Liver (tissue), 9 donors: ENCODE measurements around the gene LGALS12. TPM values are rescaled to one million over a fixed set of nuclear protein-coding genes. Genes with fewer than 3 reads are reported as not detected.
A peak's percentile ranks its signal among the peaks of the same experiment; 100 is the strongest.

Experiments
- DNase-seq: peaks from one replicate; pipeline ENCODE4 v3.0.0-alpha.2; 2017; ENCODE audit warnings: low spot score
- H3K27ac ChIP-seq, 2 donors: one replicate each; pipeline ENCODE4 v1.7.0; 2013; ENCODE audit warnings: inconsistent platforms in 2 of 2, low read length in 2 of 2, control low read depth in 1 of 2, low read depth in 1 of 2, mild to moderate bottlenecking in 1 of 2
- H3K27me3 ChIP-seq, 4 donors: one replicate each; pipeline versions ENCODE4 v1.6.1 to v1.7.0; 2013; ENCODE audit warnings: low read length in 3 of 4, inconsistent platforms in 1 of 4, mild to moderate bottlenecking in 1 of 4, moderate library complexity in 1 of 4; ENCODE audit not compliant: control insufficient read depth in 4 of 4, insufficient read depth in 4 of 4
- H3K36me3 ChIP-seq, 4 donors: one replicate each; pipeline versions ENCODE4 v1.6.1 to v1.7.0; 2013; ENCODE audit warnings: low read length in 3 of 4, mild to moderate bottlenecking in 3 of 4, low read depth in 1 of 4, moderate library complexity in 1 of 4; ENCODE audit not compliant: control insufficient read depth in 4 of 4, insufficient read depth in 3 of 4
- H3K4me1 ChIP-seq, 4 donors: one replicate each; pipeline versions ENCODE4 v1.6.1 to v1.7.0; 2013; ENCODE audit warnings: low read length in 3 of 4, mild to moderate bottlenecking in 3 of 4, moderate library complexity in 1 of 4; ENCODE audit not compliant: control insufficient read depth in 4 of 4, insufficient read depth in 4 of 4
- H3K4me3 ChIP-seq, 3 donors: one replicate each; pipeline versions ENCODE4 v1.6.1 to v1.7.0; 2013; ENCODE audit warnings: low read length in 3 of 3, control low read depth in 1 of 3, low read depth in 1 of 3, mild to moderate bottlenecking in 1 of 3
- H3K9ac ChIP-seq, 2 donors: one replicate each; pipeline ENCODE4 v1.7.0; 2013; ENCODE audit warnings: low read length in 2 of 2, mild to moderate bottlenecking in 2 of 2, moderate library complexity in 2 of 2, control low read depth in 1 of 2, low read depth in 1 of 2
- H3K9me3 ChIP-seq, 4 donors: one replicate each; pipeline versions ENCODE4 v1.6.1 to v1.7.0; 2013; ENCODE audit warnings: low read length in 3 of 4; ENCODE audit not compliant: control insufficient read depth in 4 of 4
- EGR1 ChIP-seq, 2 donors: IDR thresholded peaks; 2 replicates each; pipeline ENCODE4 v1.6.1; 2016 to 2018; ENCODE audit warnings: antibody characterized with exemption in 2 of 2, low read depth in 2 of 2
- FOXA1 ChIP-seq: IDR thresholded peaks from 2 replicates; pipeline ENCODE4 v1.6.1; 2016; ENCODE audit warnings: antibody characterized with exemption
- FOXA2 ChIP-seq: IDR thresholded peaks from 2 replicates; pipeline ENCODE4 v1.6.1; 2016; ENCODE audit warnings: antibody characterized with exemption
- GABPA ChIP-seq, 2 donors: IDR thresholded peaks in 1 of 2; conservative IDR thresholded peaks in 1 of 2; 2 replicates each; pipeline ENCODE4 v1.6.1; 2016; ENCODE audit warnings: antibody characterized with exemption in 2 of 2, mild to moderate bottlenecking in 1 of 2, moderate library complexity in 1 of 2
- HNF4A ChIP-seq, 2 donors: conservative IDR thresholded peaks; 2 replicates each; pipeline ENCODE4 v1.6.1; 2016; ENCODE audit warnings: antibody characterized with exemption in 2 of 2, mild to moderate bottlenecking in 2 of 2
- HNF4G ChIP-seq: IDR thresholded peaks from 2 replicates; pipeline ENCODE4 v1.6.1; 2016; ENCODE audit warnings: antibody characterized with exemption
- JUND ChIP-seq, 2 donors: IDR thresholded peaks; 2 replicates each; pipeline ENCODE4 v1.6.1; 2016; ENCODE audit warnings: antibody characterized with exemption in 2 of 2
- NR2F2 ChIP-seq: IDR thresholded peaks from 2 replicates; pipeline ENCODE4 v1.6.1; 2016; ENCODE audit warnings: antibody characterized with exemption
- RAD21 ChIP-seq, 2 donors: IDR thresholded peaks; 2 replicates each; pipeline ENCODE4 v1.6.1; 2016; ENCODE audit warnings: antibody characterized with exemption in 2 of 2, mild to moderate bottlenecking in 2 of 2
- RXRA ChIP-seq, 2 donors: IDR thresholded peaks; 2 replicates each; pipeline ENCODE4 v1.6.1; 2017 to 2018; ENCODE audit warnings: antibody characterized with exemption in 2 of 2, mild to moderate bottlenecking in 1 of 2
- SP1 ChIP-seq: IDR thresholded peaks from 2 replicates; pipeline ENCODE4 v1.6.1; 2018; ENCODE audit warnings: antibody characterized with exemption, mild to moderate bottlenecking
- TAF1 ChIP-seq: conservative IDR thresholded peaks from 2 replicates; pipeline ENCODE4 v1.6.1; 2016; ENCODE audit warnings: antibody characterized with exemption, mild to moderate bottlenecking
- YY1 ChIP-seq: IDR thresholded peaks from 2 replicates; pipeline ENCODE4 v1.6.1; 2016; ENCODE audit warnings: antibody characterized with exemption, mild to moderate bottlenecking
- WGBS: extraction: QIAGEN DNeasy Blood & Tissue Kit; methylation state at CpG from one replicate; pipeline ENCODE4 v1.1.7; 2013; 5-methylcytosine and 5-hydroxymethylcytosine counted together
- polyA plus RNA-seq, 2 donors: library from polyadenylated mRNA; stranded (reverse) in 1 of 2; unstranded in 1 of 2; fragments of 200-250 nt in 1 of 2; fragments of >200 nt in 1 of 2; fragmentation: Nextera tagmentation in 1 of 2; extraction: Ambion mirVana in 1 of 2; gene quantifications; one replicate each; pipeline versions ENCODE4 v1.2.1 to v1.2.3, GENCODE V29; 2013 to 2015
- total RNA-seq, 2 donors: library from RNA; depleted of rRNA; stranded (reverse); fragments of >200 nt; gene quantifications; one replicate each; pipeline ENCODE4 v1.2.3, GENCODE V29; 2014
- TF ChIP-seq, protein P1 (sequence below): IDR thresholded peaks from 2 replicates; pipeline ENCODE4 v1.6.1; 2016; ENCODE audit warnings: antibody characterized with exemption, mild to moderate bottlenecking
- TF ChIP-seq, protein P2 (sequence below): IDR thresholded peaks from 2 replicates; pipeline ENCODE4 v1.6.1; 2016; ENCODE audit warnings: antibody characterized with exemption
- TF ChIP-seq, protein P3 (sequence below): IDR thresholded peaks from 2 replicates; pipeline ENCODE4 v1.6.1; 2016; ENCODE audit warnings: antibody characterized with exemption
- TF ChIP-seq, protein P4 (sequence below): IDR thresholded peaks from 2 replicates; pipeline ENCODE4 v1.6.1; 2016; ENCODE audit warnings: antibody characterized with exemption
- TF ChIP-seq, protein P5 (sequence below): fragments of 150-350 bp; IDR thresholded peaks from 2 replicates; pipeline ENCODE4 v1.5.1; 2017; ENCODE audit warnings: improper control_type of control experiment, low read depth, low read length; ENCODE audit not compliant: missing input control
- donor health status: healthy.
- donor health status: healthy.
- donor health status: healthy.
- donor health status: healthy.
- donor health status: healthy.

LGALS12 gene
- total and polyA plus RNA-seq, 4 donors = 0.03 to 0.98 TPM; not detected in 2

DNA sequence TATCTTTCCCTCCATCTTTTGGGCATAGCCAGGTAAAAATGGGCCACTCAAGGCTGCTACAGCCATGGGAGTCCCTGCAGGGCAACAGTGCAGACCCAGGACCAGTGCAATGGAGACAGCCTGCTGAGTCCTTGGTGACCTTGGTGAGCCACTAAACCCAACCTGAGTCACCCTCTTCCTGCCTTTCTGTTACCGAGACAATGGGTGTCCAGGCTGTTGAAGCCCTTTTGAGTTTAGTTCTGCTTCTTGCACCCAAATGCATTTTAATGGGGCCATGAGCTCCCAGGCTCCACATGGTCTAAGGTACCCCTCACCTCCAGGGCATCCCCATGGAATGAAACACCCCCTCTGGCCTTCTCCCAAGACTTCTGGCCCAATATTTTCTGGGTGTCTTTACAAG, 29.9 kb downstream of the LGALS12 start:
- Histone ChIP-seq H3K36me3 (peaks cover 0 to 2% (median 0%) of the 10 kb centered on the region in 4 donors), H3K4me1 (peaks cover 9 to 25% (median 16%) of the 10 kb centered on the region in 4 donors), H3K9me3 (no peaks in the 10 kb centered on the region), H3K4me3 (no peak overlapping the region), H3K27ac (peak overlapping the region; percentile 94 to 98), H3K9ac (no peak overlapping the region), H3K27me3 (no peaks in the 10 kb centered on the region)
- TF ChIP-seq HNF4A (conservative IDR thresholded peaks at IDR 0.05) (no peak), GABPA (IDR thresholded peaks at IDR 0.05 in 1 of 2, conservative IDR thresholded peaks at IDR 0.05 in 1 of 2) (no peak), RAD21 (IDR thresholded peaks at IDR 0.05) (no peak), YY1 (no peak), RXRA (IDR thresholded peaks at IDR 0.05) (no peak), TAF1 (no peak), JUND (IDR thresholded peaks at IDR 0.05) (no peak), NR2F2 (no peak), FOXA2 (no peak), SP1 (no peak), EGR1 (IDR thresholded peaks at IDR 0.05; ENCODE audit: low read depth in 2 of 2) (no peak), HNF4G (no peak), FOXA1 (no peak)
- TF ChIP-seq, protein P1, sequence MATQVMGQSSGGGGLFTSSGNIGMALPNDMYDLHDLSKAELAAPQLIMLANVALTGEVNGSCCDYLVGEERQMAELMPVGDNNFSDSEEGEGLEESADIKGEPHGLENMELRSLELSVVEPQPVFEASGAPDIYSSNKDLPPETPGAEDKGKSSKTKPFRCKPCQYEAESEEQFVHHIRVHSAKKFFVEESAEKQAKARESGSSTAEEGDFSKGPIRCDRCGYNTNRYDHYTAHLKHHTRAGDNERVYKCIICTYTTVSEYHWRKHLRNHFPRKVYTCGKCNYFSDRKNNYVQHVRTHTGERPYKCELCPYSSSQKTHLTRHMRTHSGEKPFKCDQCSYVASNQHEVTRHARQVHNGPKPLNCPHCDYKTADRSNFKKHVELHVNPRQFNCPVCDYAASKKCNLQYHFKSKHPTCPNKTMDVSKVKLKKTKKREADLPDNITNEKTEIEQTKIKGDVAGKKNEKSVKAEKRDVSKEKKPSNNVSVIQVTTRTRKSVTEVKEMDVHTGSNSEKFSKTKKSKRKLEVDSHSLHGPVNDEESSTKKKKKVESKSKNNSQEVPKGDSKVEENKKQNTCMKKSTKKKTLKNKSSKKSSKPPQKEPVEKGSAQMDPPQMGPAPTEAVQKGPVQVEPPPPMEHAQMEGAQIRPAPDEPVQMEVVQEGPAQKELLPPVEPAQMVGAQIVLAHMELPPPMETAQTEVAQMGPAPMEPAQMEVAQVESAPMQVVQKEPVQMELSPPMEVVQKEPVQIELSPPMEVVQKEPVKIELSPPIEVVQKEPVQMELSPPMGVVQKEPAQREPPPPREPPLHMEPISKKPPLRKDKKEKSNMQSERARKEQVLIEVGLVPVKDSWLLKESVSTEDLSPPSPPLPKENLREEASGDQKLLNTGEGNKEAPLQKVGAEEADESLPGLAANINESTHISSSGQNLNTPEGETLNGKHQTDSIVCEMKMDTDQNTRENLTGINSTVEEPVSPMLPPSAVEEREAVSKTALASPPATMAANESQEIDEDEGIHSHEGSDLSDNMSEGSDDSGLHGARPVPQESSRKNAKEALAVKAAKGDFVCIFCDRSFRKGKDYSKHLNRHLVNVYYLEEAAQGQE = no peak
- TF ChIP-seq, protein P2, sequence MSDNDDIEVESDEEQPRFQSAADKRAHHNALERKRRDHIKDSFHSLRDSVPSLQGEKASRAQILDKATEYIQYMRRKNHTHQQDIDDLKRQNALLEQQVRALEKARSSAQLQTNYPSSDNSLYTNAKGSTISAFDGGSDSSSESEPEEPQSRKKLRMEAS = no peak
- TF ChIP-seq, protein P3, sequence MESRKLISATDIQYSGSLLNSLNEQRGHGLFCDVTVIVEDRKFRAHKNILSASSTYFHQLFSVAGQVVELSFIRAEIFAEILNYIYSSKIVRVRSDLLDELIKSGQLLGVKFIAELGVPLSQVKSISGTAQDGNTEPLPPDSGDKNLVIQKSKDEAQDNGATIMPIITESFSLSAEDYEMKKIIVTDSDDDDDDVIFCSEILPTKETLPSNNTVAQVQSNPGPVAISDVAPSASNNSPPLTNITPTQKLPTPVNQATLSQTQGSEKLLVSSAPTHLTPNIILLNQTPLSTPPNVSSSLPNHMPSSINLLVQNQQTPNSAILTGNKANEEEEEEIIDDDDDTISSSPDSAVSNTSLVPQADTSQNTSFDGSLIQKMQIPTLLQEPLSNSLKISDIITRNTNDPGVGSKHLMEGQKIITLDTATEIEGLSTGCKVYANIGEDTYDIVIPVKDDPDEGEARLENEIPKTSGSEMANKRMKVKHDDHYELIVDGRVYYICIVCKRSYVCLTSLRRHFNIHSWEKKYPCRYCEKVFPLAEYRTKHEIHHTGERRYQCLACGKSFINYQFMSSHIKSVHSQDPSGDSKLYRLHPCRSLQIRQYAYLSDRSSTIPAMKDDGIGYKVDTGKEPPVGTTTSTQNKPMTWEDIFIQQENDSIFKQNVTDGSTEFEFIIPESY = no peak
- TF ChIP-seq, protein P4, sequence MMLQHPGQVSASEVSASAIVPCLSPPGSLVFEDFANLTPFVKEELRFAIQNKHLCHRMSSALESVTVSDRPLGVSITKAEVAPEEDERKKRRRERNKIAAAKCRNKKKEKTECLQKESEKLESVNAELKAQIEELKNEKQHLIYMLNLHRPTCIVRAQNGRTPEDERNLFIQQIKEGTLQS = no peak
- TF ChIP-seq, protein P5, sequence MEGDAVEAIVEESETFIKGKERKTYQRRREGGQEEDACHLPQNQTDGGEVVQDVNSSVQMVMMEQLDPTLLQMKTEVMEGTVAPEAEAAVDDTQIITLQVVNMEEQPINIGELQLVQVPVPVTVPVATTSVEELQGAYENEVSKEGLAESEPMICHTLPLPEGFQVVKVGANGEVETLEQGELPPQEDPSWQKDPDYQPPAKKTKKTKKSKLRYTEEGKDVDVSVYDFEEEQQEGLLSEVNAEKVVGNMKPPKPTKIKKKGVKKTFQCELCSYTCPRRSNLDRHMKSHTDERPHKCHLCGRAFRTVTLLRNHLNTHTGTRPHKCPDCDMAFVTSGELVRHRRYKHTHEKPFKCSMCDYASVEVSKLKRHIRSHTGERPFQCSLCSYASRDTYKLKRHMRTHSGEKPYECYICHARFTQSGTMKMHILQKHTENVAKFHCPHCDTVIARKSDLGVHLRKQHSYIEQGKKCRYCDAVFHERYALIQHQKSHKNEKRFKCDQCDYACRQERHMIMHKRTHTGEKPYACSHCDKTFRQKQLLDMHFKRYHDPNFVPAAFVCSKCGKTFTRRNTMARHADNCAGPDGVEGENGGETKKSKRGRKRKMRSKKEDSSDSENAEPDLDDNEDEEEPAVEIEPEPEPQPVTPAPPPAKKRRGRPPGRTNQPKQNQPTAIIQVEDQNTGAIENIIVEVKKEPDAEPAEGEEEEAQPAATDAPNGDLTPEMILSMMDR = no peak
- DNase-seq = no peak
- 94% methylated on average over 1 of the region's 1 CpG for WGBS
